ENCODE results near the gene PALM3.
A peak's percentile ranks its signal among the peaks of the same experiment; 100 is the strongest.

- TF ChIP-seq CTCF (IDR thresholded peaks at IDR 0.05) (peak; percentile 69), EZH2 (IDR thresholded peaks at IDR 0.05) (peak; percentile 58), EZH2phosphoT487 (IDR thresholded peaks at IDR 0.05) (peak; percentile 38)
These were observed 30.0 kb downstream of the PALM3 start, which contains the start of gene IL27RA for GRCh38 chr19:14031719-14032480.
